Lung (tissue), 12 donors: ENCODE results near the gene HAT1. TPM values are rescaled to one million over a fixed set of nuclear protein-coding genes. Genes with fewer than 3 reads are reported as not detected.

Experiments
- ATAC-seq: fragments of 200-7000 bp; cut with Tn5 transposase; one replicate; pipeline ENCODE4 v1.9.1; 2020; ENCODE audit warnings: moderate number of reproducible peaks; ENCODE audit not compliant: insufficient read depth, low FRiP score
- DNase-seq, 3 donors: peaks; one replicate each; pipeline ENCODE4 v3.0.0-alpha.2; 2013 to 2017
- H3K27ac ChIP-seq, 2 donors: one replicate each; pipeline ENCODE4 v1.5.1; 2013; ENCODE audit warnings: mild to moderate bottlenecking in 2 of 2, moderate library complexity in 2 of 2, control low read depth in 1 of 2, inconsistent platforms in 1 of 2, low read depth in 1 of 2, low read length in 1 of 2
- H3K27me3 ChIP-seq, 3 donors: one replicate each; pipeline ENCODE4 v1.5.1; 2013; ENCODE audit warnings: low read length in 2 of 3; ENCODE audit not compliant: control insufficient read depth in 3 of 3, insufficient read depth in 3 of 3
- H3K36me3 ChIP-seq, 4 donors: one replicate each; pipeline ENCODE4 v1.5.1; 2013; ENCODE audit warnings: low read length in 4 of 4, mild to moderate bottlenecking in 1 of 4, moderate library complexity in 1 of 4; ENCODE audit not compliant: control insufficient read depth in 4 of 4, insufficient read depth in 4 of 4
- H3K4me1 ChIP-seq, 5 donors: one replicate each; pipeline ENCODE4 v1.5.1; 2013; ENCODE audit warnings: low read length in 5 of 5, mild to moderate bottlenecking in 2 of 5, moderate library complexity in 1 of 5; ENCODE audit not compliant: control insufficient read depth in 5 of 5, insufficient read depth in 5 of 5
- H3K4me3 ChIP-seq: one replicate; pipeline ENCODE4 v1.5.1; 2013; ENCODE audit warnings: mild to moderate bottlenecking, control low read depth, moderate library complexity
- H3K9ac ChIP-seq, 2 donors: one replicate each; pipeline ENCODE4 v1.5.1; 2013; ENCODE audit warnings: low read length in 2 of 2, control low read depth in 1 of 2; ENCODE audit not compliant: insufficient read depth in 1 of 2
- H3K9me3 ChIP-seq, 4 donors: one replicate each; pipeline ENCODE4 v1.5.1; 2013; ENCODE audit warnings: low read length in 3 of 4, mild to moderate bottlenecking in 1 of 4, moderate library complexity in 1 of 4; ENCODE audit not compliant: control insufficient read depth in 4 of 4, insufficient read depth in 3 of 4
- CTCF ChIP-seq: IDR thresholded peaks from 2 replicates; pipeline ENCODE4 v1.5.1; 2012; ENCODE audit warnings: mild to moderate bottlenecking; ENCODE audit errors: control extremely low read depth, extremely low read depth
- WGBS, 2 donors: extraction: QIAGEN DNeasy Blood & Tissue Kit; methylation state at CpG; one replicate each; pipeline ENCODE4 v1.1.7; 2013; 5-methylcytosine and 5-hydroxymethylcytosine counted together
- polyA plus RNA-seq, 2 donors: library from polyadenylated mRNA; stranded (reverse); fragments of 200-250 nt; gene quantifications; one replicate each; pipeline ENCODE4 v1.2.1, GENCODE V29; 2013
- total RNA-seq, 2 donors: library from RNA; depleted of rRNA in 1 of 2; stranded (reverse); fragments of >200 nt in 1 of 2; gene quantifications; one replicate each; pipeline ENCODE4 v1.2.1, GENCODE V29; 2014 to 2021
- donor health status: control.
- donor health status: control.
- donor health status: Bipolar disorder and iron deficiency.
- donor health status: healthy.
- donor health status: DM: yes; HTN: yes; CAD: no.

The HAT1 gene
- total and polyA plus RNA-seq, 4 donors: 16.1 to 48.4 (median 34.7) TPM

DNA sequence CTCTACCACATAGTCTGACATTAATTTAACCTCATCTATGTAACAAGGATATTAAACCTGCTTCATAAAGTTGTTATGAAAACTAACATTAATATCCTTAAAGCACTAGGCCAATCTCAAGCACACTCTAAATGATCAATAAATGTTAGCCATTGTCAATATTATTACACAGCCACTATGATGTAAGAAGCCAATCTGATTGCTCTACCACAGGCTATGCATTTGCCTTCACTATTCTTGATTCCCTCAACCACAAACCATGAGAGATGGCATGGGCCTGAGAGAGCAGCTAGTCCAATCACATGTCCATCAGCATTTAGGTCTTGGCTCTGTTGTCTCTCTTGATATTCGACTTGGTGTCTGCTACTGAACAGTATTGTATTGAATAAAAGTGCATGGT is 32.5 kb upstream of the HAT1 start:
- Histone ChIP-seq H3K4me3 (no peak overlapping the region), H3K27ac (no peak overlapping the region), H3K27me3 (no peaks in the 10 kb centered on the region), H3K4me1 (peaks cover 0 to 12% (median 6%) of the 10 kb centered on the region in 5 donors), H3K9ac (no peak overlapping the region), H3K36me3 (peaks cover 0 to 5% (median 0%) of the 10 kb centered on the region in 4 donors), H3K9me3 (no peaks in the 10 kb centered on the region)
- ATAC-seq (no peak), DNase-seq (no peak)
- WGBS, 2 donors: 71 to 92% methylated on average over 1 of the region's 1 CpG
- no peak for TF ChIP-seq CTCF

GRCh38 chr2:171893196-171893823 is 29.0 kb upstream of the HAT1 start:
- no peak for TF ChIP-seq CTCF
- Histone ChIP-seq H3K4me3 (peak overlapping the region; percentile 72), H3K27ac (peak overlapping the region; percentile 66 to 80), H3K9ac (peak overlapping the region; percentile 32 to 69), H3K4me1 (peaks cover 0 to 12% (median 6%) of the 10 kb centered on the region in 5 donors), H3K9me3 (no peaks in the 10 kb centered on the region), H3K27me3 (no peaks in the 10 kb centered on the region), H3K36me3 (peaks cover 0 to 5% (median 0%) of the 10 kb centered on the region in 4 donors)
- WGBS, 2 donors: 43 to 57% methylated on average over 7 of the region's 7 CpGs
- peak in 1 of 3 donors; percentile 12 for DNase-seq
- no peak for ATAC-seq

DNA sequence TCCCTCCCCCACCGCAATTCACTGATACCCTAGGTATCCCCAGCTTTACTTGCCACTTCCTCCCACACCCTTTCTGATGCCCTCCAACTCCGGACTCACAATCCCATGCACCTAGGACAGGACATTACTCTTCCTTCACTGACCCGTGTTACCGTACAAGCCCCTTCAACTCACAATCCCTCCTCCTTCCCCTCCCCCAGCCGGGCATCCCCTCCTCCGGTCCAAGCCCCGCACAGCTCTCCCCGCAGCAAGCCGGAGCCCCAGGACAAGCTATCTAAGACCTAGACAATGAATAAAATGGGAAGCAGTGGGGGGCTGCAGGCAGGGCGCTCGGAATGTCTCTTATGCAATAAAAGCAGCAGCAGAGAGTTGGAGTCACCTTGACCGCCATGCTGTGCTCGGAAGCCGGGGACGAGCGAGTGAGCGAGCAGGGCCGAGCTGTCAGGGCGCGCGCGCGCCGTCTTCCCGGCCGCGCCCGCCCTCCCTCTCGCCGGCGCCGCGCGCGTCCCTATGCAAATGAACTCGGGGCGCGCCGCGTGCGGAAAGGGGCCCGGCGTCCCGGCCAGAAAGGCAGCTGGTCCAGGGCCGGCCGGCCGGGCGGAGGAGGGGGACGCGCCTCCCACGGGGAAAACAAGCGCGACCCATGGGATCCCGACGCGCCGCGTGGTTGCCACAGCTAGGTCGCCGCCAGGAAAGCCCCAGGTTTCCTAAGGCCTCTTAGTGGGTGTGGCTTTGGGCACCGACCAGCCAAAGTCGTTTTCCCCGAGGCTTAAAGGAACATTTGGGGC is 28.2 kb upstream of the HAT1 start, which contains the start of gene SLC25A12:
SLC25A12 (minus strand) TSS at position 421 of the 788 bp plus-strand sequence; CDS start at position 391, 30 bp downstream.
- Histone ChIP-seq H3K4me1 (peaks cover 0 to 12% (median 6%) of the 10 kb centered on the region in 5 donors), H3K27me3 (no peaks in the 10 kb centered on the region), H3K27ac (peak within 1 kb of the TSS; percentile 79 to 81), H3K9ac (peak within 1 kb of the TSS; percentile 32 to 77), H3K36me3 (peaks cover 0 to 5% (median 0%) of the 10 kb centered on the region in 4 donors), H3K4me3 (peak within 1 kb of the TSS; percentile 72), H3K9me3 (no peaks in the 10 kb centered on the region)
- DNase-seq: peak; percentile 82 to 93 (median 87)
- peak; percentile 99 for ATAC-seq
- WGBS, 2 donors: 0% methylated on average over 62 to 63 of the region's 63 CpGs
- no peak for TF ChIP-seq CTCF
